Activated gamma-delta T cell treated with Interleukin-2 at 50 U/mL for 16 hours (primary cell): ENCODE results near the gene PKNOX2.

Experiments used
- DNase-seq: peaks from one replicate; pipeline ENCODE4 v3.0.0-alpha.2; 2020

The PKNOX2 gene

DNA sequence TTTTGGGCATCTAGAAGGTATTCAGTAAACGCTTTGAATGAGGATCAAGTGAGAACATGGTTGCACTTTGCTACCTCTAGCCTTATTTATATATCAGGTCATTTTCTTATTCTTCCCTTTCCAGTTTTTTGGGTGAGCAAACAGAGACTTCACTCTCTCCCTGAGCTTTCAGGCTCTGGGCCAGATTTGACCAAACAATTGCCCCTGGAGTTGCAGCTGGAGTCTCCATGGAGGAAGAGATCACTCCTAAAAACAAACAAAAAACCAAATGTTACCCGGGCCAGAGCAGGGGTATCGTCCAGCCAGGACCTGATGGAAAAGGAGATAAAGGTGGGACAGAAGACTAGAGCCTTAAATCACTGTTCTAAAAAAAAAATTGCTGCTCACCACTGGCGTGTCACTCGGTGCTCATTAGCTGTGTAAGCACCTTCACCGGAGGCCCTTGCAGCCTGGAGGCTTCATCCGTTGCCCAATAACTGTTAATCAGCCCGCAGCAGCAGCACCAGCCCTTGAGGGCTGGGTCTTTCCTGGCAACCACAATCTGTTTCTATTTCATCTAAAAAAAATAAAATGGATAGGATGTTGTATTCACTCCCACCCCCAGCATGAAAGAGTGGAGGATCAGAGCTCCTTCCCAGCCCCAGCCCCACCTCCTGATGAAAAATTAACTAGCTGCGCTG, 125.0 kb downstream of the PKNOX2 start:
- no peak for DNase-seq

DNA sequence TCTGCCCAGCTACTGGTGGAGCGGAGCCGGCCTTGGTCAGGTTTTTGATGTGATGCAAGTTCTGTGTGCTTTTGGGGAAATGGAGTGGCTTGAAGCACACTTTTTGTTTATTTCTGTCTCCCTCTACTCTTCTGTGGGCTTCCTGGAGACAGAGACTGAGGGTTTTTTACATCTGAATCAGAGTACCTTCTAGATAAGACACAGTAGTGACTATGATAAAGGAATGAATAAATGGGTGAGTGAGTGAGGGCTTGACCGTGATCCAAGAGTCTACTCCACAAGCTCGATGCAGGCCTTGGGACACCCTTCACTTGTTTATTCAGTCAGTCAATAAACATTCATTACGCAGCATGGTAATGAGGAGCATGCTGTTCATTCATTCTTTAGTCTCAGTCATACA, 125.7 kb downstream of the PKNOX2 start:
- DNase-seq = no peak

DNA sequence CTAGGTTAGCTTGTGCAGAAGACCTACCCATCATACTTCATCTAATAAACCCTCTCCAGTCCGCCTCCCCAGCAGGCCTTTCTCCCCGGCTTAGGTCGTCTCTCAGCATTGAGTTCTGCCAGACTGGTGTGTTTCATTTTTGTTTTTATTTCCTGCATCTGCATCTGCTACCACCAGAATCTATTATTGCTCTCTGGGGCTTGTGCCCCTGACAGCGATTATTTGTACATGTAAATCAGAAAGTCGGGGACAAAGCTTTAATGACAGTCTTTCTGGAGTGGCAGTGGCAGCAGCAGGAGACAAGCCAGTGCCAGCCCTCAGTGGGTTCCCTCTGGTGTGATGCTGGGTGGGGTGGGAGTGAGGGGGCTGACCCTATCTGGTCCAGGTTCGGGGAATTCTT, 127.5 kb downstream of the PKNOX2 start:
- no peak for DNase-seq

DNA sequence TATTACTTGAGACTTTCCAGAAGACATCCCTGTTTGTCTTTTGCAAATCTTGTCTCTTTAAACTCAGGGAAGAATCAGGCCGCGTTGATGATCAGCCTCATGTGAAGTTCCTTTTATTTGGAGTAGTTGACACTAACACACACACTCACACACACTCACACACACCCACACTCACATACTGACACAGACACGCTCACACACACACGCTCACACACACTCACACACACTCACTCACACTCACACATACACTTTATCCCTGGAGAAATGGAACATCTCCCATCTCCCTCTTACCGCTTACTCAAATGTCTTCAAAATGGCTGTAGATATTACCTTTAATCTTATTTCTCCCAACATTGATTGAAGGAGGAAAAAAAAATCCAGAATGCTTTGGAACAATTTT, 129.0 kb downstream of the PKNOX2 start:
- DNase-seq = no peak

DNA sequence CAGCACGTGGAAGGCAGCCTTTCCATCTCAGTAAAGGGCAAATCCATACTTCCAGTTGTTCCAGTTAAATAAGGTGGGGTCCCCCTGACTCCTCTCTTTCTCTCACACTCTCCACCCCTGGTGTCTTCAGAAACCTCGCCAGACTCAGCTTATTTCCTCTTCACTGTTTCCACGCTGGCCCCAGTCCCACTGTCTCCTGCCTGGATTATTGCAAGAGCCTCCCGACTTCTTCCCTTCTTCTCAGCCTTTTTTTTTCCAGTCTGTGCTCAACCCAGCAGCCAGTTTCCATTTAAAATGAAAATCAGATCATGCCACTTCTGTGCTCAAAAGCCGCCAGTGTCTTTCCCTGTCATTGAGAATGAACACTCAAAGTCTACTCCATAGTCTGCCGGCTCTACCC, 131.4 kb downstream of the PKNOX2 start:
- no peak for DNase-seq

DNA sequence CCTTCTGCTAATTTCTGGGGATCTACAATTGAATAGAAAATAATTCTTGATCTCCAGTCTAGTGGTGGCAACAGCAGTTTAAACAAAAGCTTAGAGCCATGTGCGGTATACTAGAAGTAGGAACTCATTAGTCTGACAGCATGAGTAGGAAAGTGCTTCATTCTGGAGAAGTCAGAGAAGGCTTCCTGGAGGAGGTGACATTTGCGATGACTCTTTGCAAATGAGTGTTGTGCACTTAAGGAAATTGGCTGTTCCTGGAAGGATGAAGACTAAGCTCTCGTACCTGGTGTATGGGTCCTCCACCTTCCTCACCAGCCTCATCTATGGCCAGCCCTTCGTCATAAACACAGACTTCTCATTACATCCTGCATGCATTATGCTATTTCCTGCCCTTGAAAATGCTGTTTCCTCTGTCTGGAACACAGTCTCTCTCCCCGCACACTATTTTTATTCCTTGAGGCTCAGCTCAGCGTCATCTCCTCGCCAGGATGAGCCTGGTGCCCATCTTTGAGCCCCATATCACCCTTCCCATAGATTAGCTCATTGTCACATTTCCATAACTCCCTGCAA, 132.9 kb downstream of the PKNOX2 start:
- DNase-seq = no peak

DNA sequence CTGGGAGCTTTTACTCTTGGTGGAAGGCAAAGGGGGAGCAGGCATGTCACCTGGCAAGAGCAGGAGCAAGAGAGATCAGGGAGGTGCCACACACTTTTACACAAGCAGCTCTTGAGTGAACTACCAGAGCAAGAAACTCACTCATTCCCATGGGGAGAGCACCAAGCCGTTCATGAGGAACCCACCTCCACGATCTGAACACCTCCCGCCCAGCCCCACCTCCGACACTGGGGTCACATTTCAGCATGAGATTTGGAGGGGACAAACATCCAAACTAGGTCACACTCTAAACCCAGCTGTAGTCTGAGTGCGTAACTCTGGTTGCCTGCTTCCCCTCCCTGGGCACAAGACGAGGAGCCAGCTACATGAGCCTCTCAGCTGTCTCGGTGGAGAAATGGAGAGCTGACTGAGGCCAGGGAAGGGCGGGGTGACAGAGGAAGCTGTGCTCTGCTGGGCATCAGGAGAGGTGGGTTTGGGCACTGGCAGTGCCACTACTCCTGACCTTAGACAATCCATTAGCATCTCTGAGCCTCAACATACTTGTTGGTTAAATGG, 134.6 kb downstream of the PKNOX2 start:
- no peak for DNase-seq

DNA sequence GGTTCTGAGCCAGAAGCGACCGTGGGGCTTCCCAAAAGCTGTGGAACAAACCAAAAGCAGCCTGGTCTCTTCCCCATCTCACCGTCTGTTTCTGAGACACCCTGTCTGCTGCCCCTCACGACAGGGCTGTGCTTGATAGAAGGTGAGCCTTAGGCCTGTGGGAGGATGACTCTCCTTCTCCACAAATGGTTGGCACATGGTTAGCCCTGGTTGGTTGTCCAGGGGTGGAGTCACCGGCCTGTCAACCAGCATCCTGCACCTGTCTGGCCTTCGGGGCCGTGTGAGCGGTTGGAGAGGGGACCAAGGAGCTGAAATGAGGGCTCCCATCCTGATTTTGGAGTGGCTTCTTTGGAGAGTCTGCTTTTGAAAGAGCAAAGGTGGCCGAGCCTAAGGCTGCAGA, 135.3 kb downstream of the PKNOX2 start:
- no peak for DNase-seq

DNA sequence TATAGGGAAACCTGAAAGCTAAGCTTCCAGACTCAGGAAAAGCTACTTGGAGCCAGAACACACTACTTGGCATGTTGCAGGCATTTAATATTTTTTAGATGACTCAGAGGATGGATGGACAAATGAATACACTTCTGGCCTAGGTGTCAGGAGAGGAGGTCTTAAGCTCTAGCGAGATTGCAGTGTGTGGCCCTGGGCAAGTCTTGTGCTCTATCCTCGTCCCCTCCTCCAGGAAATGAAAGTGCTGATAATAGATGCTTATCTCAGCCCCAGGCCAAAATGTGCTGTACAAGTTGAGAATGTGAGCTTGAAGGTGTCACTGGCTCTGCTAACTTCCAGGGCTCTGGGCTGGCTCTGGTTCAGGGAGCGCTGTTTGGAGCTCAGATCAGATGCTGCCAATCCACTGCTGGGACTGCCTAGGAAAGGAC, 136.3 kb downstream of the PKNOX2 start:
- no peak for DNase-seq

DNA sequence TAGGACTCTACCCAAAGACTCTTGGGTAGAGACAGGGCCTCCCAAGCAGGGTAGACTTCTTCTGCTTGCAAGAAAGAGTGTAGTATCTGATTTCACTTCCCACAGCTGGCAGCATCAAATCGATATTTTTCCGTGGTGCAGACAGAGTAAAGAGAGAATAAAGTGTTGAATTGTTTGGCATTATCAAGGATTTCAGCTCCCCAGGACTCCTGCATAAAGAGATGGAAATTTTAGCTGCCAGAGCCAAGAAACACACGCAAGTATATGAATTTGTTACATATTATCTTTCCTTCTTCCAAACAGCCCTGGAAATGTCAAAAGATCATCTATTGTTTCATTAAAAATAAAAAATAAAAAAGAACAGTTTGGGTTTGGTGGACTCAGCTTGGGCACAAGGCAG, 136.8 kb downstream of the PKNOX2 start:
- no peak for DNase-seq

DNA sequence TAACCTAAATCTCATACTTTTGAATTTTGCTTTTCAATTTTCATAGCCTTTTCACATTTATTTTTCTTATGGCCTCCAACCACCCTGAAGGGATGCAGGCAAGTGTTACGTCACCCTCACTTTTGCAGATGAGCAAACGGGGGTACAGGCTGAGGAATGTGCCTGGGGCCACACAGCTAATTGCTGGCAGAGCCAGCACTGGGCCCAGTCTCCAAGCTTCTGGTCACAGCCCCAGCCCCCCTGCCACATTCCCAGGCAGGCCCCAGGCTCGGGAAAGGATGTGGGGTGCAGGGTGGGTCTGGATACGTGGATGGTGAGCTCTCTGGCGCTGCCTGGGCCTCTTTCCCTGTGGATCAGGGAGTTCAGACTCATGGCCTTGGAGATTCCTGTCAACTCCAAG, 138.6 kb downstream of the PKNOX2 start:
- DNase-seq = no peak

DNA sequence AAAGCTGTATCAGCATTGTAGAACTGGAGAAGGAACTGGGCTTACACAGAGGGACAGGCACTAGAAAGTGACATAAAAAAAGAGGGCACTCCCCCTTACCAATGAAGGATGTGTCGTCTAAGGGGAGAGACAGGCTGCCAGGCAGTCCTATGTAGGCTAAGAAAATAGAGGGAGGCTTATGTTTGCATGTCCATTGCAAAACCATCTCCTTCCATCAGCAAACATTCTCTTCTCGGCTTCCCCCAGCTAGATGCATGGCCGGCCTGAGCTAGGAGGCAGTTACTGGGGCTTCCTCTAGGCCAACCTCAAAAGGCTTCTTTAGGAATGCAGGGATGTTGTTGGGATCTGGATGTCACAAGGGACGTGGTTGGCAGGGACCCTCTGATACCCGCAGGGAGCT, 139.1 kb downstream of the PKNOX2 start:
- DNase-seq = no peak

DNA sequence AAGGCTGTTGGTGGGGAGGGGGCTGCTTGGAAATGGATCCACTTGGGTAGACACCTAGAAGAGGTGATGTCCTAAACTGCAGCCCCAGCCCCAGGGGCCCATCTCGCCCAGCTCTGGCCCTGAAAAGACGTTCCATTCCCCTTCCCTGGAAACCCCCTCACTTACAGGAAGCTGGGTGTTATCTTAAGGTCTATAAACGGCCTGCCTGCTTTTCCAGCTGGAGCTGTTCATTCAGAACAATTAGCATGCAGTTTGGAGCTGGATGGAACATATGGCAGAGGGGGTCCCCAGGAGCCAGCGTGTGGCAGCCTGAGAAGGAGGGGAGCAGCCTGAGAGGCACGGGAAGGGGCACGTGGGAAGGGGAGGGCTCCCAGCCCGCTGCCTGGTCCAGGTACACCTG, 139.6 kb downstream of the PKNOX2 start:
- no peak for DNase-seq

DNA sequence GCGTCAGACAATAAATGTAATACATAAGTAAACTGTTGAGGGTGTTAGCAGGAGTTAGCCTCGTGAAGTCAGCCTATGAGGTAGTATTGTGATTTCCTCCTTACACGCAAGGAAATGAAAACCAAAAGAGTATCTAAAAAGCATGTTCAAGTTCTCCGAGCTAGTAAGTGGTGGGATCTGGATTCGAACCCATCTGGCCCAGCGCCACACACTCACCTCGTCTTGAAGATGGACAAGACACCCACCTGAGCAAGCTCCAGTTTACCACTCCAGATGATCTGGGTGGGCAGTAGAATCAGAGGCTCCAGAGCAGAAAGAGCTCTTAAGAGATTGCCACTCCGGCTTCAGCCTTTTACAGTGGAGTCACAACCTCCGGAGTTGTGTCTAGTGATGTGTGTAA, 140.3 kb downstream of the PKNOX2 start:
- DNase-seq = no peak

DNA sequence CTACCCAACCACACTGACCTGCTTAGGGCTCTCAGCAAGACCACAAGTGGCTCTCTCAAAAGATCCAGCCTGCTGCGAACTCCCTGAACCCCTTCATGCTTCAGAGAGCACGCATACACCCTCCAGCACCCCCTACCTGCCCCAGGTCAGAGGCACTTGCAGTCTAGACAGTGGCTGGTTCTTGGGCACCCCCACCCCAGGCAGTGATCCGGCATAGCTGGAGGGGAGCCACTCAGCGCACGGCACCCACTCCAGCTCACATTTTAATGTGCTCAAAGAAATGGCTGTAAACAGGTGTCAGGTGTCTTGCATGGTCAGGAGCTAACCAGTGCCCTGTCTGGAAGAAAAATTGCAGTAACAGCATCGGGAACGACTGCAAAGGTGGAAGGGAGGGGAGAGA, 140.8 kb downstream of the PKNOX2 start:
- no peak for DNase-seq

DNA sequence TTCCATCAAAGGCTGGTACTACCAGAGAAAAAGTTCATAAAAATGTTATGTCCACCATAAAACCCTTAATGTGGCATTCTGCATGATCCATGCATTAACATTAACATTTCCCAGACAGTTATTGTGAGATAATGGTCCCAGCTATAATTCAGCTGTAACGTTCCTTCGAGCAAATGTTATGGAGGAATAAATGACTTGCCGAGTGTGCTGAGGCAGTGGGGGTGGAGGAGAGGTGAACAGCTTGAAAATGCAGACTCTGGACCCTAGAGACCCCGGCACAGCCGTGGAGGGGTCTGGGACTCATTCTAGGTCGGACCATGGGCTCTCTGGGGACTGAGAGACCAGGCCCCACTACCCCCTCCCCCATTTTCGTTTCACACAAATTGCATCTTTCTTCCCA, 141.9 kb downstream of the PKNOX2 start:
- DNase-seq = no peak

DNA sequence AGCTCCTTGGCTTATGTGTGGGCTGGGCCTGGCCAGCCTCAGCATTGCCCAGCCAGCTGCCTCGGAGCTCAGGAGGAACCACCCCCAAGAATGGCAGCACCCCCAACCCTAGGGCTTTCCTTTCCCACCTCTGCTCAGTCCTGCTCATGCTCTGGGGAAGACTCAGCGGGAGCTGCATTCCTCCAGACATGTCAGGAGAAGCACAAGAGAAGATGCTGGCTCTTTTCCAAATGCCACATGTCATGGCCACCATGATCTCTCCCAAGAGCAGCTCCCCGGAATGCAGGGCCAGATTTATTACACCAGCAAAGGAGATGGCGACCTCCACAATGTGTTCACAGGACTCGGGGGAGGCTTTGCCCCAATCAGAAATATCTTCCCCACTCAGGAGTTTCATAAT, 143.7 kb downstream of the PKNOX2 start:
- DNase-seq = no peak

DNA sequence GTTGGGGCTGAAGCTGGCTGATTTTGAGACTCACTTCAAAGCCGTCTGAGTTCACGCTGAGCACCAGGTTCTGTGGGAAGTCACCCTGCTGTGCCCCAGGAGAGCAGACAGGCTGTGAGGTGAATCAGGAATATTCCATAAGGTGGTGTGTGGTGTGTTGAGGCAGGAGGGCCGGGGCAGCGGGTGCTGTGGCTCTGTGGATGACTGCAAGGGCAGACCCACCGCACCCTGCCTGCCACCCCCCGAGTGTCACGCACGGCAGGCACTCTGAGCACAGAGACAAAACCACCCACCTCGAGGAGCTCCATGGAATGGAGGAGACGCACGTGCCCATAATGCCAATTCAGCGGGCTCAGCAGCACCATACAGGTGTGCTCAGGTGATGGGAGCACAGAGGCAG, 147.8 kb downstream of the PKNOX2 start:
- DNase-seq = no peak

DNA sequence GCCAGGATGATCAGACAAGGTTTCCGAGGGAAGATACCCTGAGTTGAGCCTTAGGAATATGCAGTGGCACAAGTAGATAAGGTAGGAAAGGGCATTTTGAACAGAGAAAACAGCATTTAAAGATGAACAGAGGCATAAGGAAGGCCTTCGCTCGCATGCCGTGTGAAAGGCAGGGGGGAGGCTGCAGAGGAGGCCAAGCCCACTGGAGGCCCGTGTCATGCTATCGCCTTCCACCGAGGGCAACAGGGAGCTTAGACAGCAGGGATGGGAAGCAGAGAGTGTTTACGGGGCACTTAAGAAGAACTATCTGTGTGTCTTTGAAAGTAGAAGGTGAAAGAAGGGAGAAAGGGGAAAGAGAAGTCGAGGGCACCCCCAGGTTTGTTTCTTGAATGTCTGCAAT, 148.3 kb downstream of the PKNOX2 start:
- no peak for DNase-seq

DNA sequence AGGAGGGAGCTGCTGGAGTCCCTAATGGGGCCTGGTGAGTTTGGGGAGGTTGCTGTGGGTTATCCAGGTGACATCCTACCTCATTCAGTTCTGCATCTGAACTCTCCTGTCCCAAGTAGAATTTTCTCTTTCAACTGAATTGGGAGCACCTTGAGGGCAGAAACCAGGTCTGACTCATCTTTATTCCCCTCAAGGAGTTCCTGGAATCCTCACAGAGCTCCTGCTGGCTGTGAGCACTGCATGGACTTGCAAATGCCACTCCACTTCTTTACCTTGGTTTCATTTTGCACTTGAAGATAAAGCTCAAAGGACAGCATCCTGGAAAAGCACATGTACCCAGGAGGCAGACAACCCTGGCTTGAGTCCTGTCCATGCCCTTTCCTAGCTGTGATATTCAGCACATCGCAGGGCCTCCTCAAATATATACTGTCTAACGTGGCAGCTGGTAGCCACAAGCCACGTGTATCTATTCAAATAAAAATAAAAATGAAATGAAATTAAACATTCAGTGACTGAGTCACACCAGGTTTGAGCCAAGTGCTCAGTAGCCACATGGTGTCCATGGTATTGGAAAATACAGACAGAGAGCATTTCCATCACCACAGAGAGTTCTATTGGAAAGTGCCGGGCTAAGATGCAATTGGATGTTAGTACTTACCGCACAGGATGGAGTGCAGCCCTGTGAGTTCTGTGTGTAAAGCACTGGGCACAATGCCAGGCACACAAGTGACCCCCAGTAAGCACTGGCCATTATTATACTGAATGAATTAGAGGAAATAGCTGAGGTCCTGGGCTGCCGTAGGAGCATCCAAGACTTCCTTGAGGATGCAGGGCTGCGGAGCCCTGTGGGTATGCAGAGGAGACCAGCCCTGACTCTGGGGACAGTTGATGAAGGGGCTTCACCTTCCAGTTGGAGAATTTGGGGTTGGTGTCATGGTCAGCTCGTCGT, 149.0 kb downstream of the PKNOX2 start:
- no peak for DNase-seq

DNA sequence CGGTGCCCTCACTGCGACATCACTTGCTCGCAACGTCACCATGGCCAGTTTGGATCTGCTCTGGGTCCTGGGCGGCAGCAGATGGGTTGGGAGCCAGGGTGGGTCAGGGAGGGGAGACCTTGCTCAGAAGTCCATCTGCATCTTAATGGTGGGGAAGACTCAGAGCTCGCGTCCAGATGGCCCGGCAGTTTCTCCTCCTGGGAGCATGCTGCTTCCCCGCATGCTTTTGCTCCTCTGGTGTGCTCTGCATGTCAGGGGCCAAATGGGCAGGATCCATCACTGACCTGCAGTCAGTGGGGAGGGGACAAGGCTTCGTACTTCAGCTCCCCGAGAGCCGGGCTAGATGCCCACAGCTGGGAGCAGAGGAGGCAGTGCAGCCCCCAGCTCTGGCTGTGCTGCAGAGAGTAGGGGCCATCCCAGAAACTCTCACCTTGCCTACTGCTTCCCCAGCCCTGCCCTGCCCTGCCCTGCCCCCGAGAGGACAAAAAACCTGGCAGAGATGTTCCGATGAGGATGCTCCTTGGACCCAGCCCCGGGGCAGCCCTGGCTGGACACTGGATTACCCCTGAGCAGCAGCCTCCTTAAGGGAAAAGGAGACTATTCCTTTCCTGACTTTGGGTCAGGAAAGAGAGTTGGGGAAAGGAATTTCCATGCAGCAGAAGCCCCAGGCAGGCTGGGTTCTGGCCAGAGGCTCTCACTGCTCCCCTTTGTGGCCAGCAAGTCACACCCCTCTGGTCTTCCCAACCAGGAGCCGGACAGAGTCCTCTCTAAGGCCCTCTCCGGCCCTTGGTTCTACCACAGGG, 149.9 kb downstream of the PKNOX2 start:
- DNase-seq = no peak

DNA sequence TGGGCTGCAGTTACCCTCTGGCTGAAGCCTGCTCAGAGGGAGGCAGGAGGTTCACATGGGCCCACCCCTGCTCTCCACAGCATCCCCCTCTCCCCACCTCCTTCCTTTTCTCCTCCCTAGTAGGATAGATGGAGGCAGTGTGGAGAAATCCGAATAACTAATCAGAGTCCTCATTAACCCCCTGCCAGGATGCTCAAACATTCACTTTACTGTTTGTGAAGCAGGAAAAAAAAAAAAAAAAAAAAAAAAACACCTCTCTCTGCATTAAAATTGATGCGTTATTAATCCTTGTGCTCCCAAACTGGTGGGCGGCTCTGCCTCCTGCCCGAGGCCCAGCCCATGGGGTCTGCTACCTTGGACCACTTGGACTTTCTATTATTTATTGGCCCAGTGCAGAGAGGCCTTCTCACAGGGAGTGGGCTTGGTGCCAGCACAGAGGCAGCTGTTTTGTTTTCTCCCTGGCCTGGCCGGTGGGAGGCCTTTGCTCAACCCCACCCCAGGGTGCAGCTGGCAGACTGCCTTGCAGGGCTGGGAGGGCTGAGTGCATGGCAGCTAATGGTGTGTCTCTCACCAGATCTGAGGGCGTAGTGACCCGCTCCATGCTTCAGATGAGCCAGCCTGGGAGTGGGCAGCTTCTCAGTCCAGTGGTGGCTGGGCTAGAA, 150.7 kb downstream of the PKNOX2 start:
- DNase-seq = no peak
